ENCODE measurements around the gene MUC13. TPM values are rescaled to one million over a fixed set of nuclear protein-coding genes. Genes with fewer than 3 reads are reported as not detected.

Gene MUC13
- total RNA-seq, 1 donor from 2014 or later = 0.18 TPM

DNA sequence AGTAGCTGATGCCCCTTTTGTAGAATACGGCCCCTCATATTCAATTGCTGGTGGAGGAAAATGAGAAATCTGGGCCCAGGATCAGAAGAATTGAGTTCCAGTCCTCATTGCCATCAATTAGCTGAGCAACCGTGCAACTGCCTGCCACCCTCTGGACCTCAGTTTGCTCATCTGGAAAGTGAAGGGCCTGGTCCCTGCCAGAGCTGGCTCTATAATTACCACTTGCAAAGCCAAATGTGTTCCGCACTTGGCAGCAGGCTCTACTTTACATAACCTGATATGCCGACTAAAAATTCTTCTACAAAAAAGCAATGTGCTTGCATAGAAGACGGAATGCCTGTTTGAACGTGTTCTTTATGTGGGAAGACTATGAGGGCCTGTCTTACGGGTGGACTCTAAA lies 38.8 kb downstream of the MUC13 start:
- H3K36me3 ChIP-seq = no peaks in the 10 kb centered on the region
- DNase-seq (no peak), ATAC-seq (no peak)
- no peak overlapping the region for H3K27ac ChIP-seq
- intact Hi-C loops (cut with DNase I) = loop anchor here (5.0 kb wide), 1 partner anchor 123 kb away; no protein-coding TSS in a partner anchor
- H3K4me1 ChIP-seq = peaks cover 4% of the 10 kb centered on the region
- no peaks in the 10 kb centered on the region for H3K9me3 ChIP-seq
- TF ChIP-seq, protein P1, sequence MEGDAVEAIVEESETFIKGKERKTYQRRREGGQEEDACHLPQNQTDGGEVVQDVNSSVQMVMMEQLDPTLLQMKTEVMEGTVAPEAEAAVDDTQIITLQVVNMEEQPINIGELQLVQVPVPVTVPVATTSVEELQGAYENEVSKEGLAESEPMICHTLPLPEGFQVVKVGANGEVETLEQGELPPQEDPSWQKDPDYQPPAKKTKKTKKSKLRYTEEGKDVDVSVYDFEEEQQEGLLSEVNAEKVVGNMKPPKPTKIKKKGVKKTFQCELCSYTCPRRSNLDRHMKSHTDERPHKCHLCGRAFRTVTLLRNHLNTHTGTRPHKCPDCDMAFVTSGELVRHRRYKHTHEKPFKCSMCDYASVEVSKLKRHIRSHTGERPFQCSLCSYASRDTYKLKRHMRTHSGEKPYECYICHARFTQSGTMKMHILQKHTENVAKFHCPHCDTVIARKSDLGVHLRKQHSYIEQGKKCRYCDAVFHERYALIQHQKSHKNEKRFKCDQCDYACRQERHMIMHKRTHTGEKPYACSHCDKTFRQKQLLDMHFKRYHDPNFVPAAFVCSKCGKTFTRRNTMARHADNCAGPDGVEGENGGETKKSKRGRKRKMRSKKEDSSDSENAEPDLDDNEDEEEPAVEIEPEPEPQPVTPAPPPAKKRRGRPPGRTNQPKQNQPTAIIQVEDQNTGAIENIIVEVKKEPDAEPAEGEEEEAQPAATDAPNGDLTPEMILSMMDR (IDR thresholded peaks at IDR 0.05) = no peak
- H3K4me3 ChIP-seq = no peak overlapping the region
- no peaks in the 10 kb centered on the region for H3K27me3 ChIP-seq (ENCODE audit: low read depth)

- DNase-seq = no peak
- Histone ChIP-seq H3K4me3 (no peak overlapping the region), H3K4me1 (no peaks in the 10 kb centered on the region), H3K27ac (no peak overlapping the region), H3K36me3 (no peaks in the 10 kb centered on the region), H3K9me3 (no peaks in the 10 kb centered on the region), H3K27me3 (ENCODE audit: low read depth) (no peaks in the 10 kb centered on the region)
- intact Hi-C loops (cut with DNase I) = no loop called here
- ATAC-seq = no peak
- TF ChIP-seq, protein P1 (IDR thresholded peaks at IDR 0.05) = no peak
These were observed 41.0 kb downstream of the MUC13 start for GRCh38 chr3:124893526-124893925.

DNA sequence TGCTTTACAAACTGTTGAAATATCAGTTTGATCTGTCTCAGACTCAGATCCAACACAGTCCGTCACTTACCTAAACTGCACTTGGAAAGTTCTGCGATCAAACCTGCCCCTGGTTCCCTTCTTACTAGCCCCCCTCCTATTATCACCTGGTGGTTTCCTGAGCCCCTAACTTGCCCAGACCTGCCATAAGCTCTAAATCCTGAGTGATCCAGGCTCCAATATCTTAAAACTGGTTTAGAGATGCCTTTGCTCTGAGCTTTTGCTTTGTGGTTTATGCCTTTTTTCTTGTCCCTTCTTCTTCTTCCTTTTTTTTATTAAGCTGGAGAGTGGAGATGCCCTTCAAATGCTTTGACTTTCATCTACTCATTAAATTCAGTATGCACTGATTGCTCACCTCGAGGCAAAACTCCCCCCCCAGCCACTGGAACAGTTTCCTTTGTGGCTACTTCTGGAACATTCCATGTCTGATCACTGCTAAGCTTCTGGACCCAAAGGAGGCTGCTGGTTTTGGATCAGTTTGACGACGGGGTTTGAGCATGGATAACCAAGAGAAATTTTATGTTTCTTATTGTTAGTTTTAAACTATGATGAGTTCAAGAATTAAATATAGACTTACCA lies 43.9 kb downstream of the MUC13 start:
- DNase-seq = no peak
- TF ChIP-seq, protein P1 (IDR thresholded peaks at IDR 0.05) = no peak
- no peaks in the 10 kb centered on the region for H3K27me3 ChIP-seq (ENCODE audit: low read depth)
- H3K4me3 ChIP-seq = no peak overlapping the region
- no peaks in the 10 kb centered on the region for H3K36me3 ChIP-seq
- intact Hi-C loops (cut with DNase I) = no loop called here
- H3K9me3 ChIP-seq = no peaks in the 10 kb centered on the region
- ATAC-seq = no peak
- peaks cover 8% of the 10 kb centered on the region for H3K4me1 ChIP-seq
- no peak overlapping the region for H3K27ac ChIP-seq

DNA sequence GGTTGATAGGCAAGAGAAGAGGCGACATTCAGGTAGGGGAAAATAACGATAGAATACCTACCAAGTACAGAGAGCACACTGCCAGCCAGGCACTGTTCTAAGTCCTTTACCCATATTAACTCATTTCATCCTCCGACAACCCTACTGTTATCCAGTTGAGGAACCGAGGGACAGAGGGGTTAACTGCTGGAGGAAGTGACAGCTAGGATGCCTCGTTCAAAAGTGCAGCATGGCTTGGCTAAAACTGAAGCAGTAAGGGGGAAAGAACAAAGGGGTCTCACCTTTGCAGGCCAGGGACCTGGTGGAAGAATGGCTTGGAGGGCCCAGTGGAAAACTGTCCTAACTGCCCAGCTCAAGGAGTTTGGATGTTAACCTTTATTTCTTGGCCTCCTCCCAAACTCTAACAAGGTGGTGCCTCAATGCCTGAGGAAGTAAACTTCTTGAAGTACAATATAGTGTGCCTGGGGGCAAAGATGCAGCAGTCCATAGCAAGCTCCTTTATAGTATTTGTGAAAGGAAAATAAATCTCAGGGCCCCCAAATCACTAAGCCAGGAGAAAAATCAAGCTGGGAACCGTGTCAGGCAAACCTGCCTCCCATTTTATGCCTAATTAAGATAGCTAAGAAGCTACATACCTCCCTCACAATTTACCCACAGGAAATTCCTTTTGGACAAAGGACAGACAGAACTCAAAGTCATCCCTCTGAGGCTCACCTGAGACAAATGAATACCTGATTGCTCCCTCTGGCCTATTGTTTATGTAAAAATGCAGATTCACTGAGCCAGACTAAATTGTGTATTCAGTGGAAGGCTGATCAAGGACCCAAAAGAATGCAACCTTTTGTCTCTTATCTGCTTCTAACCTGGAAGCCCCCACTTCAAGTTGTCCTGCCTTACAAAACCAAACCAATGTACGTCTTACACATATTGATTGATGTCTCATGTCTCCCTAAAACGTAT lies 45.8 kb downstream of the MUC13 start:
- no peak for DNase-seq
- intact Hi-C loops (cut with DNase I) = no loop called here
- Histone ChIP-seq H3K27ac (no peak overlapping the region), H3K36me3 (no peaks in the 10 kb centered on the region), H3K4me1 (peaks cover 13% of the 10 kb centered on the region), H3K9me3 (no peaks in the 10 kb centered on the region), H3K4me3 (no peak overlapping the region), H3K27me3 (ENCODE audit: low read depth) (no peaks in the 10 kb centered on the region)
- ATAC-seq = no peak
- TF ChIP-seq, protein P1 (IDR thresholded peaks at IDR 0.05) = no peak

GRCh38 chr3:124887932-124888298 lies 46.6 kb downstream of the MUC13 start:
- H3K4me1 ChIP-seq = peaks cover 13% of the 10 kb centered on the region
- H3K36me3 ChIP-seq = no peaks in the 10 kb centered on the region
- no peak for DNase-seq
- H3K27ac ChIP-seq = no peak overlapping the region
- no peaks in the 10 kb centered on the region for H3K27me3 ChIP-seq (ENCODE audit: low read depth)
- intact Hi-C loops (cut with DNase I) = no loop called here
- TF ChIP-seq, protein P1 (IDR thresholded peaks at IDR 0.05) = no peak
- no peaks in the 10 kb centered on the region for H3K9me3 ChIP-seq
- H3K4me3 ChIP-seq = peak overlapping the region; percentile 76
- no peak for ATAC-seq

Measured in lower lobe of right lung (tissue), 2 donors.